Liver (tissue), 3 donors: ENCODE data around the gene RNFT2.

ENCODE experiments used
- RAD21 ChIP-seq, 2 donors: IDR thresholded peaks; 2 replicates each; pipeline ENCODE4 v1.6.1; 2016; ENCODE audit warnings: antibody characterized with exemption in 2 of 2, mild to moderate bottlenecking in 2 of 2
- RXRA ChIP-seq, 2 donors: IDR thresholded peaks; 2 replicates each; pipeline ENCODE4 v1.6.1; 2017 to 2018; ENCODE audit warnings: antibody characterized with exemption in 2 of 2, mild to moderate bottlenecking in 1 of 2
- TF ChIP-seq, protein P1 (sequence below): IDR thresholded peaks from 2 replicates; pipeline ENCODE4 v1.6.1; 2016; ENCODE audit warnings: antibody characterized with exemption
- TF ChIP-seq, protein P2 (sequence below): IDR thresholded peaks from 2 replicates; pipeline ENCODE4 v1.6.1; 2016; ENCODE audit warnings: antibody characterized with exemption, mild to moderate bottlenecking
- TF ChIP-seq, protein P3 (sequence below): fragments of 150-350 bp; IDR thresholded peaks from 2 replicates; pipeline ENCODE4 v1.5.1; 2017; ENCODE audit warnings: improper control_type of control experiment, low read depth, low read length; ENCODE audit not compliant: missing input control
- donor health status: healthy.
- donor health status: healthy.

DNA sequence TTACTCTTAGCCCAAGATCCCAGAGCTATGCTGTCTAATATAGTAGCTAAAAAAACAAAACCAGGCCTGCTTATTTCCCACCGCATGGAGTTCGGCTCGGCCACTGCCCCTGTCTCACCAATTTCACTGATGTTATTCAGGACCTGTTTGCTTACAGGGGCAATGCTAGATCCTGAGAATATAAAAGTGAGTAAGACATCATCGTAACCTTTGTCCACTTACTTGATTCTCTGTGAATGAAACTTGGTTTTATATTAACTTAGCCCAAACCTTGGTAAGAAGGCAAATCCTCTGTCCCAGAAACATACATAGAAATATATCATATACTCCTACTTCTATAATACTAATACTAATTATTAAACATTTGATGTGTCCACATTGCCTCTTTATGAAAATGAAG lies 56.6 kb downstream of the RNFT2 start:
- TF ChIP-seq RXRA (IDR thresholded peaks at IDR 0.05) (no peak), RAD21 (IDR thresholded peaks at IDR 0.05) (no peak)
- TF ChIP-seq, protein P1, sequence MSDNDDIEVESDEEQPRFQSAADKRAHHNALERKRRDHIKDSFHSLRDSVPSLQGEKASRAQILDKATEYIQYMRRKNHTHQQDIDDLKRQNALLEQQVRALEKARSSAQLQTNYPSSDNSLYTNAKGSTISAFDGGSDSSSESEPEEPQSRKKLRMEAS: no peak
- TF ChIP-seq, protein P2, sequence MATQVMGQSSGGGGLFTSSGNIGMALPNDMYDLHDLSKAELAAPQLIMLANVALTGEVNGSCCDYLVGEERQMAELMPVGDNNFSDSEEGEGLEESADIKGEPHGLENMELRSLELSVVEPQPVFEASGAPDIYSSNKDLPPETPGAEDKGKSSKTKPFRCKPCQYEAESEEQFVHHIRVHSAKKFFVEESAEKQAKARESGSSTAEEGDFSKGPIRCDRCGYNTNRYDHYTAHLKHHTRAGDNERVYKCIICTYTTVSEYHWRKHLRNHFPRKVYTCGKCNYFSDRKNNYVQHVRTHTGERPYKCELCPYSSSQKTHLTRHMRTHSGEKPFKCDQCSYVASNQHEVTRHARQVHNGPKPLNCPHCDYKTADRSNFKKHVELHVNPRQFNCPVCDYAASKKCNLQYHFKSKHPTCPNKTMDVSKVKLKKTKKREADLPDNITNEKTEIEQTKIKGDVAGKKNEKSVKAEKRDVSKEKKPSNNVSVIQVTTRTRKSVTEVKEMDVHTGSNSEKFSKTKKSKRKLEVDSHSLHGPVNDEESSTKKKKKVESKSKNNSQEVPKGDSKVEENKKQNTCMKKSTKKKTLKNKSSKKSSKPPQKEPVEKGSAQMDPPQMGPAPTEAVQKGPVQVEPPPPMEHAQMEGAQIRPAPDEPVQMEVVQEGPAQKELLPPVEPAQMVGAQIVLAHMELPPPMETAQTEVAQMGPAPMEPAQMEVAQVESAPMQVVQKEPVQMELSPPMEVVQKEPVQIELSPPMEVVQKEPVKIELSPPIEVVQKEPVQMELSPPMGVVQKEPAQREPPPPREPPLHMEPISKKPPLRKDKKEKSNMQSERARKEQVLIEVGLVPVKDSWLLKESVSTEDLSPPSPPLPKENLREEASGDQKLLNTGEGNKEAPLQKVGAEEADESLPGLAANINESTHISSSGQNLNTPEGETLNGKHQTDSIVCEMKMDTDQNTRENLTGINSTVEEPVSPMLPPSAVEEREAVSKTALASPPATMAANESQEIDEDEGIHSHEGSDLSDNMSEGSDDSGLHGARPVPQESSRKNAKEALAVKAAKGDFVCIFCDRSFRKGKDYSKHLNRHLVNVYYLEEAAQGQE: no peak
- TF ChIP-seq, protein P3, sequence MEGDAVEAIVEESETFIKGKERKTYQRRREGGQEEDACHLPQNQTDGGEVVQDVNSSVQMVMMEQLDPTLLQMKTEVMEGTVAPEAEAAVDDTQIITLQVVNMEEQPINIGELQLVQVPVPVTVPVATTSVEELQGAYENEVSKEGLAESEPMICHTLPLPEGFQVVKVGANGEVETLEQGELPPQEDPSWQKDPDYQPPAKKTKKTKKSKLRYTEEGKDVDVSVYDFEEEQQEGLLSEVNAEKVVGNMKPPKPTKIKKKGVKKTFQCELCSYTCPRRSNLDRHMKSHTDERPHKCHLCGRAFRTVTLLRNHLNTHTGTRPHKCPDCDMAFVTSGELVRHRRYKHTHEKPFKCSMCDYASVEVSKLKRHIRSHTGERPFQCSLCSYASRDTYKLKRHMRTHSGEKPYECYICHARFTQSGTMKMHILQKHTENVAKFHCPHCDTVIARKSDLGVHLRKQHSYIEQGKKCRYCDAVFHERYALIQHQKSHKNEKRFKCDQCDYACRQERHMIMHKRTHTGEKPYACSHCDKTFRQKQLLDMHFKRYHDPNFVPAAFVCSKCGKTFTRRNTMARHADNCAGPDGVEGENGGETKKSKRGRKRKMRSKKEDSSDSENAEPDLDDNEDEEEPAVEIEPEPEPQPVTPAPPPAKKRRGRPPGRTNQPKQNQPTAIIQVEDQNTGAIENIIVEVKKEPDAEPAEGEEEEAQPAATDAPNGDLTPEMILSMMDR: no peak
